Stomach (tissue), 9 donors: ENCODE data around the gene NLRP12. TPM values are rescaled to one million over a fixed set of nuclear protein-coding genes. Genes with fewer than 3 reads are reported as not detected.
A peak's percentile ranks its signal among the peaks of the same experiment; 100 is the strongest.

Experiments used
- DNase-seq, 2 donors: peaks; one replicate each; pipeline versions ENCODE4 v3.0.0 to v3.0.0-alpha.2; 2013 to 2019
- H3K27ac ChIP-seq, 5 donors: fragments of 200-600 bp in 4 of 5; sonication (generic) in 4 of 5; one replicate each; pipeline ENCODE4 v1.5.1; 2013 to 2019; ENCODE audit warnings: mild to moderate bottlenecking in 1 of 5, moderate library complexity in 1 of 5
- H3K27me3 ChIP-seq, 3 donors: fragments of 200-600 bp; sonication (generic); one replicate each; pipeline ENCODE4 v1.5.1; 2017 to 2019; ENCODE audit warnings: mixed run types in 1 of 3
- H3K36me3 ChIP-seq, 4 donors: fragments of 200-600 bp; sonication (generic); 1 replicate in 3 of 4; 2 replicates in 1 of 4; pipeline ENCODE4 v1.5.1; 2016 to 2019
- H3K4me1 ChIP-seq, 4 donors: fragments of 200-600 bp; sonication (generic); one replicate each; pipeline ENCODE4 v1.5.1; 2016 to 2019
- H3K4me3 ChIP-seq, 4 donors: fragments of 200-600 bp; sonication (generic) in 3 of 4; one replicate each; pipeline ENCODE4 v1.5.1; 2016 to 2019; ENCODE audit warnings: mild to moderate bottlenecking in 1 of 4
- H3K9me3 ChIP-seq, 4 donors: fragments of 200-600 bp; sonication (generic); one replicate each; pipeline ENCODE4 v1.5.1; 2016 to 2019
- EP300 ChIP-seq: sonication (generic); formaldehyde crosslinking; IDR thresholded peaks from one replicate; pipeline ENCODE4 v1.6.1; 2017; ENCODE audit warnings: antibody characterized with exemption
- POLR2A ChIP-seq, 4 donors: fragments of 450-650 bp; IDR thresholded peaks; one replicate each; pipeline ENCODE4 v1.6.1; 2016; ENCODE audit warnings: antibody characterized with exemption in 4 of 4, control low read depth in 2 of 4, mild to moderate bottlenecking in 1 of 4, moderate library complexity in 1 of 4
- POLR2AphosphoS5 ChIP-seq, 3 donors: sonication (generic); formaldehyde crosslinking; IDR thresholded peaks; one replicate each; pipeline ENCODE4 v1.6.1; 2016; ENCODE audit warnings: antibody characterized with exemption in 3 of 3
- whole genome bisulfite sequencing, 5 donors: extraction: QIAGEN DNeasy Blood & Tissue Kit in 3 of 5; methylation state at CpG; one replicate each; pipeline versions ENCODE4 v1.1.5 to v1.1.7; 2013 to 2018; 5-methylcytosine and 5-hydroxymethylcytosine counted together
- intact Hi-C: fragments of 100-400 bp; cut with DNase I; formaldehyde crosslinking; loops from one replicate; pipeline ENCODE4 v1.15.1; 2023; ENCODE audit warnings: low total_unique reads
- polyA plus RNA-seq, 3 donors: library from polyadenylated mRNA; stranded (reverse); fragments of 200-250 nt; gene quantifications; one replicate each; pipeline ENCODE4 v1.2.3, GENCODE V29; 2013
- total RNA-seq, 5 donors: library from RNA; depleted of rRNA; stranded (reverse); fragments of >200 nt; gene quantifications; one replicate each; pipeline versions ENCODE4 v1.1.0 to v1.2.3, GENCODE V29; 2014 to 2016
- TF ChIP-seq, protein P1 (sequence below), 7 experiments: fragments of 450-650 bp in 4 of 7; fragments of 200-600 bp in 3 of 7; sonication (generic) in 3 of 7; IDR thresholded peaks; one replicate each; pipeline ENCODE4 v1.5.1; 2016 to 2019; ENCODE audit warnings: antibody characterized with exemption in 7 of 7, control low read depth in 2 of 7, mild to moderate bottlenecking in 1 of 7
- donor health status: healthy with polysubstance abuse.
- donor health status: Bipolar disorder and iron deficiency.
- donor health status: healthy.

NLRP12 gene
- total and polyA plus RNA-seq, 8 donors, result 0.05 to 0.18 (median 0.06) TPM; not detected in 5

- 0 to 1% (median 1%) methylated on average over 9 to 73 of the region's 75 CpGs for WGBS, 5 donors
- Histone ChIP-seq H3K4me3 (peak overlapping the region; percentile 68 to 95 (median 74)), H3K9me3 (no peaks in the 10 kb centered on the region), H3K27ac (peak overlapping the region; percentile 94 to 99 (median 94)), H3K36me3 (peaks cover 8 to 34% (median 25%) of the 10 kb centered on the region in 4 donors), H3K4me1 (peaks cover 38 to 81% (median 70%) of the 10 kb centered on the region in 4 donors), H3K27me3 (no peaks in the 10 kb centered on the region)
- peak; percentile 7 to 62 (median 36) for TF ChIP-seq POLR2AphosphoS5 (IDR thresholded peaks at IDR 0.05)
- TF ChIP-seq, protein P1, sequence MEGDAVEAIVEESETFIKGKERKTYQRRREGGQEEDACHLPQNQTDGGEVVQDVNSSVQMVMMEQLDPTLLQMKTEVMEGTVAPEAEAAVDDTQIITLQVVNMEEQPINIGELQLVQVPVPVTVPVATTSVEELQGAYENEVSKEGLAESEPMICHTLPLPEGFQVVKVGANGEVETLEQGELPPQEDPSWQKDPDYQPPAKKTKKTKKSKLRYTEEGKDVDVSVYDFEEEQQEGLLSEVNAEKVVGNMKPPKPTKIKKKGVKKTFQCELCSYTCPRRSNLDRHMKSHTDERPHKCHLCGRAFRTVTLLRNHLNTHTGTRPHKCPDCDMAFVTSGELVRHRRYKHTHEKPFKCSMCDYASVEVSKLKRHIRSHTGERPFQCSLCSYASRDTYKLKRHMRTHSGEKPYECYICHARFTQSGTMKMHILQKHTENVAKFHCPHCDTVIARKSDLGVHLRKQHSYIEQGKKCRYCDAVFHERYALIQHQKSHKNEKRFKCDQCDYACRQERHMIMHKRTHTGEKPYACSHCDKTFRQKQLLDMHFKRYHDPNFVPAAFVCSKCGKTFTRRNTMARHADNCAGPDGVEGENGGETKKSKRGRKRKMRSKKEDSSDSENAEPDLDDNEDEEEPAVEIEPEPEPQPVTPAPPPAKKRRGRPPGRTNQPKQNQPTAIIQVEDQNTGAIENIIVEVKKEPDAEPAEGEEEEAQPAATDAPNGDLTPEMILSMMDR (IDR thresholded peaks at IDR 0.05), result peak in 5 of 7 experiments; percentile 22 to 56 (median 45)
- peak; percentile 54 for TF ChIP-seq EP300
- TF ChIP-seq POLR2A (IDR thresholded peaks at IDR 0.05), result peak in 1 of 4 donors; percentile 28
- DNase-seq, result peak; percentile 90 to 97
- intact Hi-C loops, result no loop called here
Measured at GRCh38 chr19:53868892-53869804, 45.0 kb upstream of the NLRP12 start.

DNA sequence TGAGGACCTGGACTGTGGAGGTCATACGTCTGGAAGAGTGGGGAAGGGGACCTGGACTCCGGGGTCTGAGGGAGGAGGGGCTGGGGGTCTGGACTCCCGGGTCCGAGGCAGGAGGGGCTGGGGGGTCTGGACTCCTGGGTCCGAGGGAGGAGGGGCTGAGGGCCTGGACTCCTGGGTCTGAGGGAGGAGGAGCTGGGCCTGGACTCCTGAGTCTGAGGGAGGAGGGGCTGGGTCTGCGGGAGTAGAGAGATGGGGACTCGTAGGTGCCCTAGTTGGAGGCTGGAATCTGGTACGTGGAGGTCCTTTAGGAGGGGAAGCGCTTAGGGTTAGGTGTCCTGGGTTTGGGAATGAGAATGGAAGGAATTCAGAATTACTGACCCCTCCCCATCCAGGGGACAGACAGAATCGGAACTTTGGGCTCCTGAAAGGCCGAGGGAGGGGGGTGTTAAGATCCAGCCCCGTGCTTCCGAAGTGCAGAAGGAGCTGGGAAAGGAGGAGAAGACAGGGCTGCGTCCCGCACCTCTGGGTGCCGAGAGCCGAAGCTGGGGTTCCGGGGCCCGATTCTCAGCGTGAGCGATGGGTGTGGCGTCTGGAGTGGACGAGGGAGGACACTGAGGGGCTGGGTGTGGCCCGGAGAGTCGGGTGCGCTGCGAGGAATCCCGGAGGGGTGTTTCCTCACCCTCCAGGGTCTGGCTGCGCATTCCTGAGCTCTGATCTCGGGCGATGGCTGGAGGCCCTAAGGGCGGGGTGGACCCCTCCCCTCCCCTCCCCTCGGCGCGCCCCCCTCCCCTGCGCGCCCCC is 44.2 kb upstream of the NLRP12 start:
- peak; percentile 44 to 86 for DNase-seq
- Histone ChIP-seq H3K27me3 (no peaks in the 10 kb centered on the region), H3K9me3 (no peaks in the 10 kb centered on the region), H3K4me3 (peak overlapping the region; percentile 68 to 95 (median 74)), H3K36me3 (peaks cover 0 to 26% (median 17%) of the 10 kb centered on the region in 4 donors), H3K27ac (peak overlapping the region; percentile 94 to 99 (median 94)), H3K4me1 (peaks cover 42 to 77% (median 65%) of the 10 kb centered on the region in 4 donors)
- no peak for TF ChIP-seq POLR2AphosphoS5 (IDR thresholded peaks at IDR 0.05)
- TF ChIP-seq EP300, result no peak
- intact Hi-C loops, result no loop called here
- 0 to 1% (median 1%) methylated on average over 14 to 33 of the region's 37 CpGs for WGBS, 5 donors

DNA sequence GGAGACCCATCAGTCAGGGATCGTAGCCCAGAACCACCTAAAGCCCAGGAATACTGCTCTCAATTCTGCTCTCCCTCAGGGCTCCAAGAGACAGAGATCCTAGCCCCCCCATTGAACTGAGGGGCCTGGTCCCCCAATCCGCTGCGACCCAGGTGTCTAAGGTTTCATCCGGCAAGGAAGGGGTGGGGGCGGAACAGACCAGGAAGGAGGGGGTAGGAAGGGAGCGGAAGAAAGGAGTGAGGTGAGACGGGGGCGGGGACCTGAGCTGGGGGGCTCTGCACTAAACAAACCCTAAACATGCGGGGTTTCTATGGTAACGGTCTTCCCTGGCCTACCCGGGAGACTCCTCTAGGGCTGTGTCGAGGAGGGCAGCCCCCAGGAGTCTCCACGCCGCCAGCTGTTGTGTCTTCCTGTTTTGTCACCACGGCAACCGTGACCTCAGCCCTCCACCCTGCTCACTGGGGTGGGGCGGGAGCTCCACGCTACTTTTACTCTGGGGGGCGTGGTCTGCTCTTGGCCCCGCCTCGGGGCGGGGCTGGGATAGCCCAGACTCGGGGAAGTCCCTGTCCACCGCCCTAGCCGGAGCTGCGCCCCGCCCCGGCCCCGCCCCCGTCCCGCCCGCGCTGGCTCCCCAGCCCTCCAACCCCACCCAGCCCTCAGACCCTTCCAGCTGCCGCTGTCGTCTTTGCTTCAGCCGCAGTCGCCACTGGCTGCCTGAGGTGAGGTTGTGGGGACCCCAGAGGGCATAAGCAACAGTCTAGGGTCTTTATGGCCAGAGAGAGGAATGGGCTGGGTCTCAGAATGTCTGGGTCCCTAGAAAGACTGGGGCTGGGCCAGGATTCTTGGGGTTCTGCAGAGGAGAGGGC is 43.3 kb upstream of the NLRP12 start, which contains the start of gene MYADM:
Gene MYADM (plus strand): TSS at position 659 of the 866 bp plus-strand sequence. CDS start 5,647 bp downstream, outside the sequence.
- intact Hi-C loops, result no loop called here
- Histone ChIP-seq H3K36me3 (peaks cover 0 to 18% (median 8%) of the 10 kb centered on the region in 4 donors), H3K4me1 (peaks cover 42 to 72% (median 57%) of the 10 kb centered on the region in 4 donors), H3K9me3 (no peaks in the 10 kb centered on the region), H3K27ac (peak within 1 kb of the TSS; percentile 94 to 99 (median 94)), H3K4me3 (peak within 1 kb of the TSS; percentile 68 to 95 (median 74)), H3K27me3 (no peaks in the 10 kb centered on the region)
- TF ChIP-seq POLR2A (IDR thresholded peaks at IDR 0.05) (peak in 2 of 4 donors; percentile 55 to 84), POLR2AphosphoS5 (IDR thresholded peaks at IDR 0.05) (peak; percentile 66 to 94 (median 78)), EP300 (no peak)
- 1 to 6% (median 2%) methylated on average over 28 to 37 of the region's 37 CpGs for WGBS, 5 donors
- DNase-seq, result peak; percentile 99

- peak overlapping the region; percentile 67 to 99 (median 94) for H3K27ac ChIP-seq
- TF ChIP-seq EP300 (no peak), POLR2AphosphoS5 (IDR thresholded peaks at IDR 0.05) (no peak), POLR2A (IDR thresholded peaks at IDR 0.05) (no peak)
- TF ChIP-seq, protein P1 (IDR thresholded peaks at IDR 0.05), result no peak
- peak overlapping the region; percentile 68 to 95 (median 74) for H3K4me3 ChIP-seq
- intact Hi-C loops, result no loop called here
- 26 to 65% (median 32%) methylated on average over 6 to 14 of the region's 14 CpGs for WGBS, 5 donors
- peaks cover 0 to 12% (median 4%) of the 10 kb centered on the region in 4 donors for H3K36me3 ChIP-seq
- peaks cover 37 to 68% (median 51%) of the 10 kb centered on the region in 4 donors for H3K4me1 ChIP-seq
- DNase-seq, result peak in 1 of 2 donors; percentile 68
- no peaks in the 10 kb centered on the region for H3K27me3 ChIP-seq
- no peaks in the 10 kb centered on the region for H3K9me3 ChIP-seq
Measured at GRCh38 chr19:53866865-53867224, 42.7 kb upstream of the NLRP12 start.
